ENCODE data around the gene KHDC1. TPM values are rescaled to one million over a fixed set of nuclear protein-coding genes. Genes with fewer than 3 reads are reported as not detected.

The KHDC1 gene
- total and polyA plus RNA-seq, 2 donors (not counting 1 experiment from before 2014, with no cell fraction given), result 2.6 to 3.5 TPM

DNA sequence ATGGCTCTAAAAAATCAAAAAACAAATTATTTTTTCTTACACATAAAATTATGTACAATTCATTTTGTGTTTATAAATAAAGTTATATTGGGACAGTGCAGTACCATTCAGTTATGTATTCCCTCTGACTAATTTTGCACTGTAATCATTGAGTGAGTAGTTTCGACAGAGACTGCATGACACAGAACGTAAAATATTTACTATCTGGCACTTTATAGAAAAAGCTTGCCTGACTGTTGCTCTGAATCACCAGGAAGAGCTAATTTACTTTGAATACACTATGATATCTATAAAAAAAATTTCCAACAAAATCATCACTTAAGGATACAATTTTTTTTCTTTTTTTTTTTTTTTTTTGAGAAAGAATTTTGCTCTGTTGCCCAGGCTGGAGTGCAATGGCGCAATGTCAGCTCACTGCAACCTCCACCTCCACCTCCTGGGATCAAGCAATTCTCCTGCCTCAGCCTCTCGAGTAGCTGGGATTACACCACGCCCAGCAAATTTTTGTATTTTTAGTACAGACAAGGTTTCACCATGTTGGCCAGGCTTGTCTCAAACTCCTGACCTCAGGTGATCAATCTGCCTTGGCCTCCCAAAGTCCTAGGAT lies 26.7 kb downstream of the KHDC1 start:
- 100% methylated on average over 1 of the region's 5 CpGs for WGBS (ENCODE audit: insufficient coverage)
- H3K27me3 Mint-ChIP-seq, result no peaks in the 10 kb centered on the region
- TF ChIP-seq CTCF (IDR thresholded peaks at IDR 0.05) (no peak), EZH2 (IDR thresholded peaks at IDR 0.05; ENCODE audit: borderline replicate concordance, insufficient read depth, low read depth, low read length, poor library complexity, severe bottlenecking) (no peak)
- no peaks in the 10 kb centered on the region for H3K4me1 Mint-ChIP-seq
- H3K4me3 Mint-ChIP-seq, result no peak overlapping the region
- Histone ChIP-seq H3K4me2 (replicated peaks; ENCODE audit: low read depth, low read length, poor library complexity, severe bottlenecking) (no peak overlapping the region), H2AFZ (ENCODE audit: insufficient read depth, low read depth, low read length, poor library complexity, severe bottlenecking) (no peak overlapping the region), H3K27ac (ENCODE audit: low read length in 2 of 2) (no peak overlapping the region), H3K36me3 (replicated peaks in 1 of 2; ENCODE audit: control extremely low read depth in 1 of 2, control insufficient read depth in 1 of 2, extremely low read depth in 1 of 2, insufficient read depth in 2 of 2, low read length in 1 of 2) (no peaks in the 10 kb centered on the region), H3K27me3 (replicated peaks in 1 of 4; ENCODE audit: control extremely low read depth in 1 of 4, control insufficient read depth in 3 of 4, insufficient read depth in 4 of 4, low read length in 3 of 4) (no peaks in the 10 kb centered on the region), H3K9me3 (ENCODE audit: control extremely low read depth in 1 of 3, control insufficient read depth in 2 of 3, insufficient read depth in 1 of 3, low read length in 2 of 3) (peaks cover 0 to 3% (median 0%) of the 10 kb centered on the region in 3 donors), H3K4me1 (ENCODE audit: control insufficient read depth in 2 of 2, insufficient read depth in 2 of 2, low read length in 2 of 2) (no peaks in the 10 kb centered on the region), H3K9ac (ENCODE audit: low read length) (no peak overlapping the region), H4K20me1 (ENCODE audit: control insufficient read depth, insufficient read depth, low read length, poor library complexity, severe bottlenecking) (no peaks in the 10 kb centered on the region), H3K79me2 (ENCODE audit: control insufficient read depth, insufficient read depth, low read length) (no peaks in the 10 kb centered on the region), H3K4me3 (ENCODE audit: control extremely low read depth in 1 of 5, extremely low read depth in 1 of 5, insufficient read depth in 1 of 5, low read depth in 2 of 5, low read length in 4 of 5) (no peak overlapping the region)
- intact Hi-C loops (cut with micrococcal nuclease), result no loop called here
- no peak overlapping the region for H3K27ac Mint-ChIP-seq
- POLR2A ChIA-PET, result no interaction called here
- DNase-seq (no peak), ATAC-seq (ENCODE audit: low read depth) (no peak)
- H3K9me3 Mint-ChIP-seq (ENCODE audit: insufficient read depth), result no peaks in the 10 kb centered on the region
- CTCF ChIA-PET, result no interaction called here

- ChIA-PET CTCF (no interaction called here), POLR2A (no interaction called here)
These were observed 28.3 kb downstream of the KHDC1 start for GRCh38 chr6:73234733-73235132.

More at GRCh38 chr6:73234733-73235132, 28.3 kb downstream of the KHDC1 start:
- no peak for DNase-seq
- WGBS (ENCODE audit: insufficient coverage), result no CpG with 5 or more reads among the region's 1 CpG
- Histone ChIP-seq H3K27me3 (replicated peaks in 1 of 4; ENCODE audit: control extremely low read depth in 1 of 4, control insufficient read depth in 3 of 4, insufficient read depth in 4 of 4, low read length in 3 of 4) (no peaks in the 10 kb centered on the region), H3K4me1 (ENCODE audit: control insufficient read depth in 2 of 2, insufficient read depth in 2 of 2, low read length in 2 of 2) (no peaks in the 10 kb centered on the region), H3K4me2 (replicated peaks; ENCODE audit: low read depth, low read length, poor library complexity, severe bottlenecking) (no peak overlapping the region), H3K9me3 (ENCODE audit: control extremely low read depth in 1 of 3, control insufficient read depth in 2 of 3, insufficient read depth in 1 of 3, low read length in 2 of 3) (peaks cover 0 to 3% (median 0%) of the 10 kb centered on the region in 3 donors), H3K4me3 (ENCODE audit: control extremely low read depth in 1 of 5, extremely low read depth in 1 of 5, insufficient read depth in 1 of 5, low read depth in 2 of 5, low read length in 4 of 5) (no peak overlapping the region), H3K36me3 (replicated peaks in 1 of 2; ENCODE audit: control extremely low read depth in 1 of 2, control insufficient read depth in 1 of 2, extremely low read depth in 1 of 2, insufficient read depth in 2 of 2, low read length in 1 of 2) (no peaks in the 10 kb centered on the region), H3K9ac (ENCODE audit: low read length) (no peak overlapping the region), H4K20me1 (ENCODE audit: control insufficient read depth, insufficient read depth, low read length, poor library complexity, severe bottlenecking) (no peaks in the 10 kb centered on the region), H3K79me2 (ENCODE audit: control insufficient read depth, insufficient read depth, low read length) (no peaks in the 10 kb centered on the region), H3K27ac (ENCODE audit: low read length in 2 of 2) (no peak overlapping the region), H2AFZ (ENCODE audit: insufficient read depth, low read depth, low read length, poor library complexity, severe bottlenecking) (no peak overlapping the region)
- intact Hi-C loops (cut with micrococcal nuclease), result no loop called here
- Mint-ChIP-seq H3K4me3 (no peak overlapping the region), H3K9me3 (ENCODE audit: insufficient read depth) (no peaks in the 10 kb centered on the region), H3K27ac (no peak overlapping the region), H3K4me1 (no peaks in the 10 kb centered on the region), H3K27me3 (no peaks in the 10 kb centered on the region)
- ATAC-seq (ENCODE audit: low read depth), result no peak
- TF ChIP-seq CTCF (IDR thresholded peaks at IDR 0.05) (no peak), EZH2 (IDR thresholded peaks at IDR 0.05; ENCODE audit: borderline replicate concordance, insufficient read depth, low read depth, low read length, poor library complexity, severe bottlenecking) (no peak)

Data from B cell (primary cell).